GM12878 (cell line): Measurements from ENCODE around the gene IQCC. TPM values are rescaled to one million over a fixed set of nuclear protein-coding genes. Genes with fewer than 3 reads are reported as not detected.

Experiments
- ATAC-seq: fragments of 200-7000 bp; cut with Tn5 transposase; 3 replicates; pipeline ENCODE4 v1.9.1; 2020; ENCODE audit warnings: mild to moderate bottlenecking, moderate library complexity
- BruUV-seq: library from RNA; stranded (reverse); fragments of 400-500 nt; replicated peaks from 2 replicates; lab custom pipeline; 2021; lab: Mats Ljungman, UMichigan
- CTCF ChIA-PET: fragments of 300-600 bp; sonication (Branson Sonifier 250); formaldehyde crosslinking; extraction: SDS; loops from one replicate; lab custom pipeline; 2021; ENCODE audit warnings: inconsistent platforms; lab: Yijun Ruan, JAX
- POLR2A ChIA-PET: fragments of 350-600 bp; formaldehyde crosslinking; extraction: SDS; loops from one replicate; lab custom pipeline; 2021; ENCODE audit warnings: inconsistent platforms; lab: Charles Lee
- RAD21 ChIA-PET: fragments of 300-600 bp; sonication (Branson Sonifier 250); formaldehyde crosslinking; loops from one replicate; lab custom pipeline; 2023; ENCODE audit warnings: antibody characterized with exemption; ENCODE audit not compliant: unreplicated experiment; lab: Charles Lee
- SMC1A ChIA-PET: fragments of 300-600 bp; sonication (Branson Sonifier 250); formaldehyde crosslinking; loops from one replicate; lab custom pipeline; 2023; ENCODE audit not compliant: unreplicated experiment, uncharacterized antibody; lab: Charles Lee
- DNase-seq: peaks from one replicate; pipeline ENCODE4 v3.0.0-alpha.2; 2011; ENCODE audit warnings: low read depth, low spot score
- FAIRE-seq: peaks from 3 replicates; lab custom pipeline; 2011; peaks lifted over from hg19 to GRCh38; lab: Jason Lieb, UNC
- H2AFZ ChIP-seq: 2 replicates; pipeline ENCODE4 v1.6.0; 2011; ENCODE audit warnings: low read depth, low read length, control low read depth; ENCODE audit not compliant: control insufficient read depth
- H3K27ac ChIP-seq: 2 replicates; pipeline ENCODE4 v1.5.1; 2011; ENCODE audit warnings: control low read depth; ENCODE audit not compliant: control insufficient read depth, insufficient read depth
- H3K27me3 ChIP-seq, 2 experiments: replicated peaks in 1 of 2; 2 replicates each; pipeline versions ENCODE4 v1.6.0 to v1.6.1; 2011; ENCODE audit warnings: low read length in 1 of 2; ENCODE audit not compliant: control insufficient read depth in 2 of 2, insufficient read depth in 2 of 2
- H3K36me3 ChIP-seq, 2 experiments: 2 replicates each; pipeline ENCODE4 v1.5.1; 2011; ENCODE audit warnings: low read length in 1 of 2; ENCODE audit not compliant: control insufficient read depth in 2 of 2, insufficient read depth in 2 of 2
- H3K4me1 ChIP-seq: 2 replicates; pipeline ENCODE4 v1.6.1; 2011; ENCODE audit warnings: mild to moderate bottlenecking, low read length, moderate library complexity, mixed read lengths; ENCODE audit not compliant: control insufficient read depth, insufficient read depth
- H3K4me2 ChIP-seq: 2 replicates; pipeline ENCODE4 v1.6.0; 2011; ENCODE audit warnings: control low read depth; ENCODE audit not compliant: control insufficient read depth, insufficient read depth
- H3K4me3 ChIP-seq: fragments of 200-600 bp; sonication (generic); 2 replicates; pipeline ENCODE4 v1.5.1; 2016
- H3K79me2 ChIP-seq: 2 replicates; pipeline ENCODE4 v1.6.0; 2011; ENCODE audit warnings: low read length; ENCODE audit not compliant: control insufficient read depth, insufficient read depth
- H3K9ac ChIP-seq: 2 replicates; pipeline ENCODE4 v1.8.0; 2011; ENCODE audit warnings: low read length, control low read depth, mixed read lengths; ENCODE audit not compliant: control insufficient read depth, insufficient read depth
- H3K9me3 ChIP-seq: replicated peaks from 3 replicates; pipeline ENCODE4 v1.5.1; 2011; ENCODE audit warnings: mild to moderate bottlenecking, low read length; ENCODE audit not compliant: control insufficient read depth, insufficient read depth
- H4K20me1 ChIP-seq: 2 replicates; pipeline ENCODE4 v1.6.0; 2011; ENCODE audit not compliant: control insufficient read depth, insufficient read depth
- BCL11A ChIP-seq: IDR thresholded peaks from 2 replicates; pipeline ENCODE4 v1.6.1; 2011; ENCODE audit warnings: low read depth, low read length
- E2F8 ChIP-seq: fragments of 450-650 bp; IDR thresholded peaks from 2 replicates; pipeline ENCODE4 v1.6.1; 2018; ENCODE audit warnings: mild to moderate bottlenecking, low read depth, moderate library complexity; ENCODE audit not compliant: partially characterized antibody
- EED ChIP-seq: sonication (generic); IDR thresholded peaks from 2 replicates; pipeline ENCODE4 v1.6.1; 2016; ENCODE audit warnings: antibody characterized with exemption, low read depth
- FOXK2 ChIP-seq: fragments of 450-650 bp; IDR thresholded peaks from 2 replicates; pipeline ENCODE4 v1.6.1; 2017; ENCODE audit warnings: mild to moderate bottlenecking, moderate library complexity
- GABPA ChIP-seq: IDR thresholded peaks from 2 replicates; pipeline ENCODE4 v1.6.1; 2014; ENCODE audit warnings: antibody characterized with exemption, low read depth, mild to moderate bottlenecking, inconsistent platforms
- HCFC1 ChIP-seq: fragments of 150-350 bp; IDR thresholded peaks from 2 replicates; pipeline ENCODE4 v1.6.1; 2014; ENCODE audit warnings: low read length
- POU2F2 ChIP-seq: IDR thresholded peaks from 3 replicates; pipeline ENCODE4 v1.6.1; 2011; ENCODE audit warnings: low read depth, mild to moderate bottlenecking, low read length, borderline replicate concordance
- RB1 ChIP-seq: fragments of 450-650 bp; formaldehyde crosslinking; IDR thresholded peaks from 2 replicates; pipeline ENCODE4 v1.6.1; 2017; ENCODE audit warnings: mild to moderate bottlenecking, borderline replicate concordance
- SIN3A ChIP-seq: IDR thresholded peaks from 2 replicates; pipeline ENCODE4 v1.6.1; 2012; ENCODE audit warnings: low read depth, low read length, improper control_type of control experiment
- STAT3 ChIP-seq: IDR thresholded peaks from 2 replicates; pipeline ENCODE4 v1.6.1; 2011; ENCODE audit warnings: low read depth, low read length, improper control_type of control experiment
- SUPT20H ChIP-seq: IDR thresholded peaks from 2 replicates; pipeline ENCODE4 v1.6.1; 2011; ENCODE audit warnings: low read depth, mild to moderate bottlenecking, low read length, moderate library complexity, borderline replicate concordance; ENCODE audit not compliant: control insufficient read depth
- YY1 ChIP-seq: IDR thresholded peaks from 2 replicates; pipeline ENCODE4 v1.6.1; 2011; ENCODE audit warnings: low read depth, mild to moderate bottlenecking, low read length
- ZBED1 ChIP-seq: IDR thresholded peaks from 2 replicates; pipeline ENCODE4 v1.6.1; 2016; ENCODE audit warnings: borderline replicate concordance
- ZNF384 ChIP-seq: IDR thresholded peaks from 2 replicates; pipeline ENCODE4 v1.6.1; 2012; ENCODE audit warnings: low read depth, mild to moderate bottlenecking, low read length, improper control_type of control experiment, borderline replicate concordance
- WGBS: methylation state at CpG from one replicate; pipeline ENCODE4 v1.1.6; 2016; ENCODE audit warnings: low lambda C conversion rate; ENCODE audit not compliant: insufficient replicate concordance, insufficient coverage; ENCODE audit errors: missing lambda C conversion rate; 5-methylcytosine and 5-hydroxymethylcytosine counted together
- in situ Hi-C: fragments of 300-500 bp; cut with MboI; formaldehyde crosslinking; loops from 9 replicates; pipeline ENCODE4 v1.14.3; 2018; ENCODE audit warnings: mixed read lengths
- intact Hi-C: fragments of 100-400 bp; cut with micrococcal nuclease; formaldehyde crosslinking; loops from one replicate; pipeline ENCODE4 v1.14.2; 2022; ENCODE audit not compliant: unreplicated experiment
- polyA plus RNA-seq, 11 experiments: library from polyadenylated mRNA; depleted of rRNA in 4 of 11; unstranded in 6 of 11; stranded (reverse) in 5 of 11; fragments of >200 nt; fragmentation: Nextera tagmentation in 4 of 11; fragmentation: Illumina TruSeq in 1 of 11; extraction: Ambion mirVana in 4 of 11; extraction: Trizol in 1 of 11; gene quantifications; 1 replicate in 1 of 11; 2 replicates in 10 of 11; pipeline versions ENCODE4 v1.2.1 to v1.2.3, GENCODE V29; 2011 to 2016; ENCODE audit warnings: inconsistent platforms in 2 of 11, missing spikeins in 2 of 11, low read depth in 1 of 11
- total RNA-seq, 4 experiments: library from RNA; depleted of rRNA in 3 of 4; stranded (reverse); fragments of >200 nt in 3 of 4; fragmentation: Illumina TruSeq in 1 of 4; extraction: Trizol in 1 of 4; gene quantifications; 2 replicates each; pipeline versions ENCODE4 v1.2.1 to v1.2.3, GENCODE V29; 2013 to 2021

The IQCC gene
- total and polyA plus RNA-seq, 10 of the 15 experiments (the other 5 are each of a cell fraction or from before 2014, with no cell fraction given), result 2.1 to 6.8 (median 4.9) TPM

GRCh38 chr1:32182060-32182459 is 23.4 kb upstream of the IQCC start:
- ChIA-PET SMC1A (interaction anchor here (0.8 to 4.0 kb wide), 5 partner anchors 16 to 218 kb away, joined by 3 to 26 read pairs (median 4); partner anchors contain the start of genes CCDC28B and KPNA6), CTCF (interaction anchor here (1.3 to 4.2 kb wide), 2 partner anchors 34 to 68 kb away, joined by 3 to 16 read pairs; no protein-coding TSS in a partner anchor), POLR2A (interaction anchor here (0.7 to 3.5 kb wide), 8 partner anchors 16 to 551 kb away, joined by 3 to 16 read pairs (median 5); partner anchors contain the start of genes BSDC1, CCDC28B and TMEM39B), RAD21 (interaction anchor here (0.8 to 3.9 kb wide), 4 partner anchors 16 to 109 kb away, joined by 3 to 22 read pairs (median 12); partner anchors contain the start of genes CCDC28B and TMEM39B)
- Histone ChIP-seq H3K4me1 (peaks cover 20% of the 10 kb centered on the region), H4K20me1 (no peaks in the 10 kb centered on the region; the same call in 1 of the 2 replicates), H3K9me3 (no peaks in the 10 kb centered on the region), H3K4me3 (peak overlapping the region; percentile 89), H3K27me3 (no peaks in the 10 kb centered on the region), H3K27ac (no peak overlapping the region; the same call in 1 of the 2 replicates), H3K4me2 (peak overlapping the region; percentile 100), H3K9ac (peak overlapping the region; percentile 90; the same call in 1 of the 2 replicates), H2AFZ (no peak overlapping the region), H3K79me2 (peaks cover 58% of the 10 kb centered on the region), H3K36me3 (peaks cover 4 to 26% of the 10 kb centered on the region in 2 experiments)
- in situ Hi-C loops, result no loop called here
- peak; percentile 45; the same call in 1 of the 2 replicates for TF ChIP-seq ZNF384
- TF ChIP-seq YY1, result no peak
- ATAC-seq, result no peak
- intact Hi-C loops, result no loop called here
- BruUV-seq, result no TSS peak
- no peak for FAIRE-seq
- WGBS, result 97% methylated on average over 6 of the region's 6 CpGs
- DNase-seq, result no peak

- no peak overlapping the region for H2AFZ ChIP-seq
- no peaks in the 10 kb centered on the region; the same call in 1 of the 2 replicates for H4K20me1 ChIP-seq
- ATAC-seq (no peak), FAIRE-seq (no peak), DNase-seq (no peak)
- no peaks in the 10 kb centered on the region for H3K9me3 ChIP-seq
- ChIA-PET POLR2A (interaction anchor here (0.6 to 1.6 kb wide), 4 partner anchors 9 to 110 kb away, joined by 3 to 5 read pairs (median 3); partner anchors contain the start of gene CCDC28B), SMC1A (interaction anchor here (1.3 kb wide), 1 partner anchor 73 kb away, joined by 3 read pairs; no protein-coding TSS in a partner anchor), CTCF (interaction anchor here (1.1 to 1.4 kb wide), 2 partner anchors 10 to 64 kb away, joined by 3 to 4 read pairs; no protein-coding TSS in a partner anchor), RAD21 (interaction anchor here (1.0 to 1.4 kb wide), 2 partner anchors 16 to 112 kb away, joined by 3 read pairs; partner anchors contain the start of genes CCDC28B and TMEM39B)
- no peak for TF ChIP-seq SIN3A
- TF ChIP-seq SUPT20H, result no peak
- no peak for TF ChIP-seq FOXK2
- TF ChIP-seq STAT3, result no peak
- no peak for TF ChIP-seq HCFC1
- no peak for TF ChIP-seq RB1
- no peak for TF ChIP-seq POU2F2
- TF ChIP-seq ZBED1, result no peak
- TF ChIP-seq E2F8, result no peak
- no peak for TF ChIP-seq GABPA
- TF ChIP-seq EED, result no peak
- TF ChIP-seq BCL11A, result no peak
- no peak overlapping the region for H3K4me3 ChIP-seq
- H3K9ac ChIP-seq, result no peak overlapping the region
- in situ Hi-C loops (no loop called here), intact Hi-C loops (no loop called here)
- no peak overlapping the region for H3K27ac ChIP-seq
- H3K4me2 ChIP-seq, result no peak overlapping the region
- peaks cover 12 to 40% of the 10 kb centered on the region in 2 experiments for H3K36me3 ChIP-seq
- H3K79me2 ChIP-seq, result peaks cover 61% of the 10 kb centered on the region
- no TSS peak for BruUV-seq
- H3K4me1 ChIP-seq, result peaks cover 15% of the 10 kb centered on the region
- H3K27me3 ChIP-seq, result no peaks in the 10 kb centered on the region
Measured at GRCh38 chr1:32184650-32185049, 20.8 kb upstream of the IQCC start.
